Liver (tissue), 3 donors: ENCODE data around the gene EIF4G1.

ENCODE experiments used
- ATF3 ChIP-seq: IDR thresholded peaks from 2 replicates; pipeline ENCODE4 v1.6.1; 2016; ENCODE audit warnings: antibody characterized with exemption
- CTCF ChIP-seq: fragments of 150-350 bp; IDR thresholded peaks from 2 replicates; pipeline ENCODE4 v1.5.1; 2017; ENCODE audit warnings: improper control_type of control experiment, low read depth, low read length; ENCODE audit not compliant: missing input control
- EGR1 ChIP-seq, 2 donors: IDR thresholded peaks; 2 replicates each; pipeline ENCODE4 v1.6.1; 2016 to 2018; ENCODE audit warnings: antibody characterized with exemption in 2 of 2, low read depth in 2 of 2
- GABPA ChIP-seq, 2 donors: IDR thresholded peaks in 1 of 2; conservative IDR thresholded peaks in 1 of 2; 2 replicates each; pipeline ENCODE4 v1.6.1; 2016; ENCODE audit warnings: antibody characterized with exemption in 2 of 2, mild to moderate bottlenecking in 1 of 2, moderate library complexity in 1 of 2
- HNF4A ChIP-seq, 2 donors: conservative IDR thresholded peaks; 2 replicates each; pipeline ENCODE4 v1.6.1; 2016; ENCODE audit warnings: antibody characterized with exemption in 2 of 2, mild to moderate bottlenecking in 2 of 2
- JUND ChIP-seq, 2 donors: IDR thresholded peaks; 2 replicates each; pipeline ENCODE4 v1.6.1; 2016; ENCODE audit warnings: antibody characterized with exemption in 2 of 2
- MAX ChIP-seq: IDR thresholded peaks from 2 replicates; pipeline ENCODE4 v1.6.1; 2016; ENCODE audit warnings: antibody characterized with exemption
- RAD21 ChIP-seq, 2 donors: IDR thresholded peaks; 2 replicates each; pipeline ENCODE4 v1.6.1; 2016; ENCODE audit warnings: antibody characterized with exemption in 2 of 2, mild to moderate bottlenecking in 2 of 2
- REST ChIP-seq: IDR thresholded peaks from 2 replicates; pipeline ENCODE4 v1.6.1; 2016; ENCODE audit warnings: antibody characterized with exemption, mild to moderate bottlenecking
- RXRA ChIP-seq, 2 donors: IDR thresholded peaks; 2 replicates each; pipeline ENCODE4 v1.6.1; 2017 to 2018; ENCODE audit warnings: antibody characterized with exemption in 2 of 2, mild to moderate bottlenecking in 1 of 2
- SP1 ChIP-seq: IDR thresholded peaks from 2 replicates; pipeline ENCODE4 v1.6.1; 2018; ENCODE audit warnings: antibody characterized with exemption, mild to moderate bottlenecking
- TAF1 ChIP-seq: conservative IDR thresholded peaks from 2 replicates; pipeline ENCODE4 v1.6.1; 2016; ENCODE audit warnings: antibody characterized with exemption, mild to moderate bottlenecking
- YY1 ChIP-seq: IDR thresholded peaks from 2 replicates; pipeline ENCODE4 v1.6.1; 2016; ENCODE audit warnings: antibody characterized with exemption, mild to moderate bottlenecking
- ZBTB33 ChIP-seq: IDR thresholded peaks from 2 replicates; pipeline ENCODE4 v1.6.1; 2016; ENCODE audit warnings: antibody characterized with exemption
- donor health status: healthy.
- donor health status: healthy.

- TF ChIP-seq CTCF (no peak), YY1 (no peak), RAD21 (IDR thresholded peaks at IDR 0.05) (no peak), GABPA (IDR thresholded peaks at IDR 0.05 in 1 of 2, conservative IDR thresholded peaks at IDR 0.05 in 1 of 2) (no peak), REST (no peak), HNF4A (conservative IDR thresholded peaks at IDR 0.05) (no peak), SP1 (no peak), JUND (IDR thresholded peaks at IDR 0.05) (no peak), MAX (no peak), ZBTB33 (no peak), TAF1 (no peak), EGR1 (IDR thresholded peaks at IDR 0.05; ENCODE audit: low read depth in 2 of 2) (no peak), RXRA (IDR thresholded peaks at IDR 0.05) (no peak), ATF3 (no peak)
Observed at GRCh38 chr3:184311633-184312032, 2.8 kb upstream of the EIF4G1 start.
